OCI-LY3 (cell line): Measurements from ENCODE around the gene STXBP4.

Source experiments
- EZH2phosphoT487 ChIP-seq: fragments of 200-600 bp; shearing (Covaris generic); IDR thresholded peaks from 2 replicates; pipeline ENCODE4 v1.6.1; 2018; ENCODE audit warnings: antibody characterized with exemption, mixed run types, low read depth
- TF ChIP-seq, protein P1 (sequence below): fragments of 200-600, 300-600 bp; sonication (generic); IDR thresholded peaks from 2 replicates; pipeline ENCODE4 v1.5.1; 2014; ENCODE audit warnings: antibody characterized with exemption, low read length, low read depth

- TF ChIP-seq, protein P1, sequence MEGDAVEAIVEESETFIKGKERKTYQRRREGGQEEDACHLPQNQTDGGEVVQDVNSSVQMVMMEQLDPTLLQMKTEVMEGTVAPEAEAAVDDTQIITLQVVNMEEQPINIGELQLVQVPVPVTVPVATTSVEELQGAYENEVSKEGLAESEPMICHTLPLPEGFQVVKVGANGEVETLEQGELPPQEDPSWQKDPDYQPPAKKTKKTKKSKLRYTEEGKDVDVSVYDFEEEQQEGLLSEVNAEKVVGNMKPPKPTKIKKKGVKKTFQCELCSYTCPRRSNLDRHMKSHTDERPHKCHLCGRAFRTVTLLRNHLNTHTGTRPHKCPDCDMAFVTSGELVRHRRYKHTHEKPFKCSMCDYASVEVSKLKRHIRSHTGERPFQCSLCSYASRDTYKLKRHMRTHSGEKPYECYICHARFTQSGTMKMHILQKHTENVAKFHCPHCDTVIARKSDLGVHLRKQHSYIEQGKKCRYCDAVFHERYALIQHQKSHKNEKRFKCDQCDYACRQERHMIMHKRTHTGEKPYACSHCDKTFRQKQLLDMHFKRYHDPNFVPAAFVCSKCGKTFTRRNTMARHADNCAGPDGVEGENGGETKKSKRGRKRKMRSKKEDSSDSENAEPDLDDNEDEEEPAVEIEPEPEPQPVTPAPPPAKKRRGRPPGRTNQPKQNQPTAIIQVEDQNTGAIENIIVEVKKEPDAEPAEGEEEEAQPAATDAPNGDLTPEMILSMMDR, result no peak
- TF ChIP-seq EZH2phosphoT487, result no peak
Observed at GRCh38 chr17:54982399-54982798, 13.8 kb downstream of the STXBP4 start.
